ENCODE results near the gene XCL1.
"Not testable (repeated sequence)": the region's sequence is repeated elsewhere in the genome, so short reads cannot be mapped to it uniquely, and the experiment has no call there.

XCL1 gene

DNA sequence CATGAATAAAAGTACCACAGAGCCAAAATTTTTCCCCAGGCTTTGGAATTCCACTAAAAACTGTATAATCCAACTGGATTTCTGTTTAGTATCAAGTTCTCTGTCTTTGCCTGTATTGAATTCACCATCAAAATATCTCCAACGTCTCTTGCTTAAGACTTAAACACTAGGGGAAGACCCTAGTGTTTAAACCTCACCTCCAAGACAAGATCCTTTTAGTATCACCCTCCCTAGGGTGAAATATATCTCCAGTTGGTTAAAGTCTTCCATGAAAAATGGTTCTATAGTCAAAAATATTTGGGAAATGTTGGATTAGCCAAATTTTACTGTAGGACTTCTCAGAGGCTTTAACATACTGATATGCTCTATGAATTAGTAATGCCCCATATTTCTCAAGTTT lies 8.1 kb upstream of the XCL1 start:
- DNase-seq, result no peak

DNA sequence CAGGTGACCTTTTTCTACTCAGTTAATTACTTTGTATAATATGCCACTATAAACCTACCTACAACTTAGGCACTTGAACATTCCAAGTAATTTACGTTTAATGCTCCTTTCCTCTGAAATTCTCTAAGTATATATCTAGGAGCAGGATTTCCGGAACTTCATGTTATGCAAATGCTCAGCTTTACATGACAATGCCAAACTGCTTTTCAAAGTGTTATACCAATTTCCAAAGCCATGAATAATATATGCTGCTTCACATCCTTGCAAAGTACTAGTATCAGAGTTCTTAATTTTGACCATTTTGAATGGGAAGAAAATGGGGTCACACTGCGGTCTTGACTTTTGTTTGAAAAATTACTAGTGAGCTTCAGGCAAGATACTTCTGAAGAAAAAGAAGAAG lies 5.8 kb upstream of the XCL1 start:
- no peak for DNase-seq

DNA sequence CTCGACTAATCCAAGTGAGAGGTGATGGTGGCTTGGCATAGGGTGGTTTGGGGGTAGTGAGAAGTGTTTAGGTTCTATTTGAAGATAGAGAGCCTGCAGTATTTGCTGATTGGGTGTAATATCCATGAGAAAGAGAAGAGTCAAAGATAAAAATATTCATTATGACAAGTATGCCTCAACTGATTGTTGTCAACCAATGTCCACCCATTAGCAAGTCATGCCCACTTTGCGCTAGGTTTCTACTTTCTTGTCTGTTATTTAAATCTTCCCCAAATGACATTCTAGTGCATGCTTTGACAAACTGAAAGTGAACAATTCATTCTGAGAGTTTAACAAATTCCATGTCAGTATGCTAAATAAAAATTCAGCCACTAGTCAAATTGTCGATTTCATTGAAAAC lies 3.8 kb upstream of the XCL1 start:
- DNase-seq, result no peak

DNA sequence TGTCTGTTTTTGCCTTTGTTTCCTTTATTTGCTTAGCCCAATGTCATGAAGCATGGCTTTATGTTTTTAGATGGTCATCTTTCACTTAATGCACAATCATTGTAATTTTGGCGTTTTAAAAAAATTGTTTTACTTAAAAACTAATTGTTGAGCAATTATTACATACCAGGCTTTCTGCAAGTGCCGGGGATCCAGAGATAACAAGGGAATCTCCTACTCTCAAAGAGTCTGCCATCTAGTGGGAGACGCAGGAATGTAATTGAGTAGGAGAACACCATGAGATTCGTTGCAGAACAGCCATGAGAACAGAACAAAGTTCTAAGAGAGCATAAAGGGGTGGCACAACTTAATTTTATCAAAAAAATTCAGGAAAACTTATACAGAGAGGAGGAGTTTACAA lies 2.2 kb upstream of the XCL1 start:
- peak; percentile 41 for DNase-seq

DNA sequence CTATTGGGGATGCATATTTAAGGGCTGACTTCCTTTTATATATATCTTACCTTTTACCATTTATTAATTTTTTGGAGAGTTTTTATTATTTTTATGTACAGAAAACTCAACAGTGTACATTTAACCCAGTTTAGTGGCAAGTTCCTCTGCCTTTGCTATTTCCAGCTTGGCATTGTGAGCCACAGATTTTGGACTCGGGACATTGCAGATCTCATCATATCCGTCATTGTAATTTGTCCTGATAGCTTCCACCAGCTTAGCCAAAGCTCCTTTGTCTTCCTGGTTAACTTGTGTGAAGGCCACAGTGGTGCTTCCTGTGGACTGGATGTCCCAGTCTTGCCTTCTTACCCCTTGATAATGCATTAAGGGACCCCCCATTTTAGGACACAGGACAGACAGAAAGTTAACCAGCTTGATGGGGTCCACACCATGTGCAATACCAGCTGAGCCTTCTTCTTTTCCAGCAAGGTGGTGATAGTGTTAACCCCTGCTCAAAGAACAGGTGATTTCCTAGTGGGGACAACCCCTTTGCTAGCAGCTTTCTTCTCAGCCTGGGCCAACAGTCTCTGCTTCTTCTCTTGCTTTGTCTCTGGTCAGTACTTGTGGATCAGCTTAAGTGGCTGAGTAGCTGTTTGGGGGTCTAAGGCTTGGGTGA lies 2.3 kb downstream of the XCL1 start:
- DNase-seq, result not testable (repeated sequence)

DNA sequence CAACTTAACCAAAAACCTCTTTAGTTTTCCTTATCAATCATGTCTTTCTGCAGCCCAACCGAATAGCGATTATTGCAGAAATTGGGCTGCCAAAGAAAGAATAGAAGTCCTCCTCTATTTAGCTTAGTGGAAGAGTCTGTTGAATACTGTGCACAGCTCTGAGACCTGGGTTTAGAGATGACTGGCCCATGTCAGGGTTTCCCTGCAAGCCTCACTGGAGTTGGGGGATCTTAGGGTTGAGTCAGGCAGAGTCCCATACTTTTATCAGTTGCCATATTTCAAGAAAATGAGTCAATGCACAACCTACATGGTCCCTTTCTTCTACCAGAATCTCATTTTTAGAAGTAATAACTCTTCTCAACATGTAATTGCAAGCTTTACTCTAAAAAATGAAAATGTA lies 3.9 kb downstream of the XCL1 start:
- not testable (repeated sequence) for DNase-seq

DNA sequence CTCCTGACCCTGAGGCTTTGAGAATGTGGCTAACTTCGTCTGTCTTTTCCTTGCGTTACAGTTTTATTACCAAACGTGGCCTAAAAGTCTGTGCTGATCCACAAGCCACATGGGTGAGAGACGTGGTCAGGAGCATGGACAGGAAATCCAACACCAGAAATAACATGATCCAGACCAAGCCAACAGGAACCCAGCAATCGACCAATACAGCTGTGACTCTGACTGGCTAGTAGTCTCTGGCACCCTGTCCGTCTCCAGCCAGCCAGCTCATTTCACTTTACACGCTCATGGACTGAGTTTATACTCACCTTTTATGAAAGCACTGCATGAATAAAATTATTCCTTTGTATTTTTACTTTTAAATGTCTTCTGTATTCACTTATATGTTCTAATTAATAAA lies 4.6 kb downstream of the XCL1 start:
- DNase-seq, result not testable (repeated sequence)

DNA sequence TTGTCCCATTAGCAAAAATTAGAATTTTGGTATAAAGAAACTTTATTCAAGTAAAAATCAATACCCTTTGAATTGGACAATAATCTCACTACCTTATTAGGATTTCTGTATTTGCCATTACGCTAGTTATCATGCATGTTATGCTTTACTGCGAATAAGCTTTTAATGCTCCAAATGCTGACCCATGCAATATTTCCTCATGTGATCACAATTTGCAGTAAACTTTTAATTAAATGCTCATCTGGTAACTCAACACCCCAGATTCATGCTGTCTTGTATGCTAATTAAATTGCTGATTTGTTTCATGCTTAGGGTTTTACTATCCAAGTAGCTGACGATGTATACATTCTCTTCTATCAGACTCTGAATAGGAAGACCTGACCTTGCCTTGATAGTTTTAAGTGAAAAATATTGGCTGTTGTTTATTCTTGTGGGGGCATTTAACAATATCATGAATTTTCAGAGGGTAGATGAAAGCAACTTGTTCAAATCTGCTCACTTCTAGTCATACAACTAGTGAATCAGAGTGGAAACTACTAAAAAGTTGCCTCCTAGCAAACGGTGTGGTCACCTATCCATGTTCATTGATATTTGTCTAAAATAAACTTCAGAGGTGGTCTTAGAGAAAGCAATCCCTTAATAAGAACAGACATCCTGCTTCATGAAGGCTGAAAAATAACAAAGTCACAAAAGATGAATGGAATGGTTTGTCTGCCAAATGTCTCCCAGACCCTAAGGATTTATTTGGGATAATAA lies 5.6 kb downstream of the XCL1 start:
- no peak for DNase-seq

DNA sequence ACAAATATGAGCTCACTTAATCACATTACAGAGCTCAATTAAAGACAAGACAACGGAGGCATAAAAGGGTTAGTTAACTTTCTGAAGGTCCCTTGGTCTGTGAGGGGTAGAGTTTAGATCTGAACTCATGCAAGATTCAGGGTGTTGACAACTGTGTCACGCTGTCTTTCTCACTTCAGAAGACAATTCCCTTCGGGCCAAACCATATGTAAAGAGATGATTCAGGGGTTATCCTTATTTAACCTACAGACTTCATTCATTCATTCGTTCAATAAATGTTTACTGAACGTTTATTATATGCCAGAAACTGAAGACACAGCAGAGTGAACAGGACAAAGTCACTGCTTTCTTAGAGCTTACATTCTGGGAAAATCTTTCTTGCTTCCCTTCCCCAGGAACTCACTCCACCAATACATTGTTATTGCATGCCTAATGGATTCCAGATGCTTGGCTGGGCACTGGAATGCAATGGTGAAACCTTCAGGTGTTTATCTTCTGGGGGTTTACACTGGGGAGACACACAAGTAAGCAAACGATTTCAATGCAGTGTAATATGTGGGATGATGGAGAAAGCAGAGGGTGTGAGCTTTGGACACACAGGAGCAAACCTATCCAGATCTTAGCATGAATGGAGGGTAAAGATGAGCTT lies 6.4 kb downstream of the XCL1 start:
- DNase-seq, result peak; percentile 44

DNA sequence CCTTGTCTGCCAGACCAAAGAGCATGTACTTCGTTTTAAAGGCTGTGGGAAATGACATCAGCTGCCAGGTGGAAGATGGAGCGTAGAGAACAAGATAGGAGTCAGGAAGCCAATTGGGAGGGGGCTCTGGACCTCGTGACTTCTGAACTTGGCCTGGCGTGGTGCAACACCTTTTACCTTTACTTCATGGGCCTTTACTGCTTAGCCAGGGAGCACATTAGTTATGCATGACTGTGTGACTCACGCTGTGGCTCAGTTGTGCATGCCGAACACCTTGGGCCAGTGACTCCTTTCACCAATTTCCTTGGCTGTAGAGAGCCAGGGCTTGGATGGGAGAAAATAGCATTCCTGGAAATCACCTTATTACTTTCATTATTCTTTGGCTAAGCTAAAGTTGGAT lies 7.2 kb downstream of the XCL1 start:
- DNase-seq, result no peak

DNA sequence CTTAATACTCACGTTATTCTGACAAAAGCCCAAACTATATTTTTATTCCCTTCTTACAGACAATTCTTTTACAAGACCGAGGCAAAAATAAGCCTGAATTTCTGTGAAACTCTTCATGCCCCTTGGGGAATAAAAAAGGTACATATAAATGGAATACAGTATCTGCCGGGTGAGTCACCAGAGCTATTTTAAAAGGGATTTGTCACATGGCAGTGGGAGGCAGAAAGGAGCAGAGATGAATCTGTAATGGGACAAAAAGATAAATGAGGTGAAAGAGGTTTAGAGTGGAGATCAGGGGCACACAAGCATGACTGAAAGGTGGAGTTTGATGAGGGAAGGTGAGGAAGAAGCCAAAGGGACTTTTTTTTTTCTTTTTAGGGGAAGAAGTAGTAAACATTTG lies 8.8 kb downstream of the XCL1 start:
- no peak for DNase-seq

DNA sequence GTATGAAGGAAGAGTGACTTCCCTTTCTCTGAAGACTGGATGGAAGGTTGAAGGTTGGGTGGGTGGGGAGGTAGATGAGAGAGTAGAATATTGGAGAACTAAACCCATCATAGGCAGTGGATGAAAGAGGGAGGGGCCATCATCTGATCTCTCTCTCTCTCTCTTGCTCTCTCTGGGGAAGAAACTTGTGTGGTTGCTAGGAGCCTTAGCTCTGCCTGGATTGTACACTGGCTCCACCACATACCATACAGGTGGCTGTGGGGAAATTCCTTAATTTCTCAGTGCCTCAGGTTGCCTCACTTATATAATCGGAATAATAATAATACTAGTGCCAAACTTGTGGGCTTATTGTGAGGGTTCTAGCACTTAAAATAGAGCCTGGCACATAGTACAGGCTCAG lies 9.5 kb downstream of the XCL1 start:
- DNase-seq, result no peak

DNA sequence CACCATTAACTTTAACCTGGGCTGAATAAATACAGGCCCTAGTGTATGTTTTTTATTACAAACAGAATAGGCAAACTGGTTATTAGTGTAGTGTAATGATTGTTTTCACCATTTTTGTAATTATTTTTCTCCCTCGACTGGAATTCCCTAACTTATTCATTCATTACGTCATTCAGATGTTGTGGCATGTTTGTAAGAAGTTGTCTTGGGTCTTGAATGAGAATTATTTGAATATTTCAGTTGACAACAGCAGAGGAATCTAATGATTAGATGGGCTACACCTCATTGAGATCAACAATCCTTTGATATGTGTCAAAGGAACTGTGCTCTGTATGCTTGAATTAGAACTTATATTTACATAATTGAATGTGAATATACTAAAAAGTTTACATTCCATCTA lies 12.8 kb downstream of the XCL1 start:
- DNase-seq, result no peak

DNA sequence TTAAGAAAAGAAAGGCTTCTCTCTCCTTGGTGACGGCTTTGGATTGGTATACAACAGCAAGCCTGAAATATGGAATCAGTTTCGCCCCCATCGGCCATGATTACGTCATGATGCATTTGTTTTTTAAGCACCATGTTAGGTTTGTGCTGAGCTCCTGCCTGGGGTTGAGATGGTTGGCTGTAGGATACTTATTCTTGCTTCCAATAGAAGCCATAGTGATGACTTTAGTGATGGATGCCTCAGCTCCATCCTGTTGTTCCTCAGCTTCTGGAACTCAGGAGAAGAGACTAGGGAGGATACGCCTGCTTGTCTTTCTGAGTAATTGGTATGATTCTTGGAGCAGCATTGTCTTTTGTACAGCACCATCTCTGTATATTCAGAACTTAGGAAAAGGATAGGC lies 14.7 kb downstream of the XCL1 start:
- DNase-seq, result no peak

DNA sequence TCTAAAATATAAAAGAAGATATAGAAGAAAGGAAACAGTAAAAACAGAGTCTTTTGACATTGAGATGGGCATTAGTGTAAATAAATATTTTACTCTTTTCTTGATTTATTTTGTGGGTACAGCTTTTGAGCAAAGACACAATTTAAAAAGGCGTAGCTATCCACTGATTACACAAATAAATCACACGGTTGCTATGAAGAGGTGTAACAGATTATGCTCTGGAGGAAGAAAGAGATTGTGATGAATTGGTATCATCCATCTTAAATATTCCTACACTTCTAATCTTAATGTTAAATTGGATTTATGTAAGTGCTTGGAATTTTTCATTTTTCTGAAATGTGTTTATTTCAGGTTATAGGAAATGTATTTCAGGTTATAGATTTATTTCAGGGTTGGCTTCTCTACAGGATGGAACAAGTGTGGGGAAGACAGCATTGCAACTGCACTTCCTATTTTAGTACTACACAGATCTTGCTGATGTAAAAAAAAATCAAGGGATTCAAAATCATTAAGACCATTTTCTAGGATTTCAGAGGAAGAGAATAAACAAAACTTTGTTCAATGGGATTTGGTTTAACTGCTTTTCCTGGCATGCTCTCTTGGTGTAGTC lies 15.3 kb downstream of the XCL1 start:
- DNase-seq, result no peak

DNA sequence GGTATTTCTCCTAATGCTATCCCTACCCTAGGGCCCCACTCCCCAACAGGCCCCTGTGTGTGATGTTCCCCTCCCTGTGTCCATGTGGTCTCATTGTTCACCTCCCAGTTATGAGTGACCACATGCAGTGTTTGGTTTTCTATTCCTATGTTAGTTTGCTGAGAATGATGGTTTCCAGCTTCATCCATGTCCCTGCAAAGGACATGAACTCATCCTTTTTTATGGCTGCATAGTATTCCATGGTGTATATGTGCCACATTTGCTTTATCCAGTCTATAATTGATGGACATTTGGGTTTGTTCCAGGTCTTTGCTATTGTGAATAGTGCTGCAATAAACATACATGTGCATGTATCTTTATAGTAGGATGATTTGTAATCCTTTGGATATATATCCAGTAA lies 19.0 kb downstream of the XCL1 start:
- DNase-seq, result not testable (repeated sequence)

DNA sequence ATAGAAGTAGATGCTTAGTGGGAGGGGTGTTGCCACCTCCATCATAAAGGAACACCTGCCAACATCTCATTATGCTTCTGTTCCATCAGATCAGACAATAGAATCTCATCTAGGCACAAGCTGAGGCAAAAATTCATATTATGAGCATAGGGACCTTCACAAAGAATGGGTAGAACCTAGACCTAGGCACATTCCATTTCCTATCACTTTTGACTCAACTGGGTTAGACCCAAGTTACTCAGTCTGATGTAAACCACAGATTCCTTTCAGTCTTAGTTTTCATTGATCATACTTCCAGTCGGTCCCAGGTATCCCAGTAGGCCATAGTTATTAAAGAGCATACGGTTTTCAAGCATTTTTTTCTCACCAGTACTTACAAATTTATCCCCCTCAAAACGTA lies 21.7 kb downstream of the XCL1 start:
- no peak for DNase-seq

DNA sequence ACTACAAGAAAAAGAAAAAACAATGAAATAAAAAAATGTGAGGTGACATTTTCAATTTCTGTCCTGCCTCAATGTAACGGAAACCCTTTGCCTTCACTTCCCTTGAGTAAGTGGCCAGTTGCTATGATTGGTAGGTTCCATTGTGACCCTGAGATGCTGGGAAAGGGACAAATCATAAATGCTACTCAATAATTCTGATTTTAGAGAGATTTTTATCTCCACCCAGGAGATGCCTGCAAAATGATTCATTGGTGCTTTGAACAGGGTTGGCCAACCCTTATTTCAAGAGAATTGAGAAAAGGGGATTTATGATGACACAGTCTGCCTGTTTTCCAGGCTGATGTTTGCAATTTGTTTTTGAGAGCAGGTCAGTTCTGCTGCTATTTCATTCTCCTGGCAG lies 22.5 kb downstream of the XCL1 start:
- DNase-seq, result no peak

DNA sequence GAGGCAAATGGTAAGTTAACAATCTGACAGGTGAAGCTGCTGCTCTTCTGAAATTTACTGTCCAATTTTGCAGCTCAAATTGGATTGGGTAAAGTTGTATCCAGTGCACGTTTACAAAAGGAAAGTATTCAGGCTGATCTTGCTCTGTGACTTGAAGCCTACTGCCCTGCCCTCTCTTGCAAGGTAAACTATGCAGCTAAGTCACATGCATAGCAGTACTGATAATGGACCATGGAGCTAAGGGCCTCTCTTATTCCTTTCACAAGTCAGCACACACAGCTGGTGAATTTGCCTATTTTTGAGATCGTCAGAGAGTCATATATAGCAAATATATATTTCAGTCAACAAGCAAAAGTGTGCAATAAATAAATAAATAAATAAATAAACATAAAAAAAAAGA lies 23.2 kb downstream of the XCL1 start:
- DNase-seq, result no peak

DNA sequence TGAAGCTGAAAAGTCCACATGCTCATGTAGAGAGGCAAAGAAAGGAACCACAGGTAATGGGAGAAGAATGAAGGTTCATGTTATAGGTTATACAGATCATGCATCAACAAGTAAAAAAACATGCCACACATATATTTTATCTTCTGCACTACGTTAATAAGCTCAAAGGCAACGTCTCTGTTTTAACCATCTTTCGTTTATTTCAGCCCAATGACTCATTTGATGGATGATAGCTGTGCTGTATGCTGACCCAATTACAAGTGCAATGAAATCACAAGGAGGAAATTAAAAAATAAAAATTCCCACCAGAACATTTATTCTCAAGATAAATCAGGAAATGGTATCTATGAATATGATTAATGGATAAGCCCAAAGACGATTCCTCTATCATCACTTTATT lies 24.6 kb downstream of the XCL1 start:
- no peak for DNase-seq

DNA sequence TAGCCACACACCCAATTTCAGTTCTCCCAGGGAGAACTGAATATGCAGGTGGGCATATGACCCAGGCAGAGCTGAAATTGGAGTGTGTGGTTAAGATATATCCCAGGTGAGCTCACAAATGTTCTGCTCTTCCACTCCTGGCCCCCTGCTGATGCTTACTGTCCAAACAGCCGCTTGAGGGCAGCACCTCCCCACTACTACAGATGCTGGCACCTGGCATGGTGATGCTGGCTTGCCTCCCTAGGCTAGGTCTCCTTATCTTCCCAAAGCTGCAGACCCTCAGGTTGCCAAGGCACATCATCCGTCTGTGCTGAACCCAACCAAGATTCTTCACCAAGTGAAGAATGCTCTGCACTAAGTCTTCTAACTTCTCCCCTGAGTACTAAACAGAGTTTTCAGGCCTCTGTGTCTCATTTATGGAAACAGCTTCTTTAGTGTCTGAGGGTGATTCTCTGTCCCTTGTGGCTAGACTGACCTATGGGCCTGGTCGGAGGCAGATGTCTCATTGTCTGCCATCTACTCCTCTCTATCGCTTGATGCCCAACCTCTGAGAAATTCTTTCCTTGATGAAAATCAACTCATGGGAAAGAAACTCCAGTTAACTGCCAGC lies 27.2 kb downstream of the XCL1 start:
- DNase-seq, result peak; percentile 92

DNA sequence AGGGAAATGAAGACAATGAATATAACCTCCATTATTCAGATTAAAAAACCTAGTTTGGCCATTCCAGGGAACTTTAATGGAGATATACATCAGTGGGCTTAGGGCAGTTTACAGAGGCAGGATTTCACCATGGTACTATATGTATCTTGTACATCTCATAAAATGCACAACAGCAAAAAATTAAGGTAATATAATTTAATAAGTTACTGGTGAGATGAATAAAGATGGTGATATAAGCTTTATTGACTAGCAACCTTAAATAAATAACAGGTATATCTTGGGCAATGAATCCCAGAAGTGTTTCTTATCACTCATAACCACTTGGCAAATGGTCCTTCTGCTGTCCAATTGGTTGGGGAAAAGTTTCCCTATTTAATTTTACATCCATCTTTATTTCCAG lies 29.0 kb downstream of the XCL1 start:
- DNase-seq, result no peak

DNA sequence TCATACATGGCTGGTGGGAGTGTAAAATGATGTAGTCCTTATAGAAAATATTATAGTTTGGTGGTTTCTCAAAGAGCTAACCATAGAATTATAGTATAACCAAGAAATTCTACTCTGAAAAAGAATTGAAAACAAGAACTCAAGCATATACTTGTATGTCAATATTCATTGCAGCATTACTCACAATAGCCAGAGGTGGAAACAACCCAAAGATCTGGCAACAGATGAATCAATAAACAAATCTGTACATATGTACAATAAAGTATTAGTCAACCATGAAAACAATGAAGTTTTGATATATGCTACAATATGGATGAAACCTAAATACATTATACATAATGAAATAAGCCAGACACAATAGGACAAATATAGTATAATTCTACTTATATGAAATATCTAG lies 29.7 kb downstream of the XCL1 start:
- DNase-seq, result no peak

Data from eye (tissue), 1 donor.